ENCODE data around the gene LINC01488.

DNA sequence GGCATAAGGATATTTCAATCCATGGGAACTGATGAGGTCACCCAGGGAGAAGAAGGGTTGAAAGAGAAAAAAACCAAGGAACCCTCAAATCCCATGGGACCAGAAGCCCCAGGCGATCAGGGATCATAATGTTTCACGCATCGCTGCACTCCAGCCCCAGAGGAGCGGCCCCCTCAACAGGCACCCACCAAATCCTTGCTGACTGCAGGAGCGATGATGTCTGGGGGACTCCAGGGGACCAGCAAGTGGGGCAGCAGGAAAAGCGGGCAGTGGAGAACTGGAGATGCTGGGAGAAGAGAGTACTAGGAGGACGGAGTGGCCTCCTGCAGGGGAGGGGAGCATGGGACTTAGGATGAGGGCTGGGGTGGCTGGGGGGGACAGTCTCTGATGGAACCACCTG, 47.7 kb upstream of the LINC01488 start:
- TF ChIP-seq CBFB (CRISPR knock-in tag; IDR thresholded peaks at IDR 0.05) (no peak), ZNF607 (CRISPR knock-in tag; IDR thresholded peaks at IDR 0.05; ENCODE audit: borderline replicate concordance) (no peak), CBX2 (IDR thresholded peaks at IDR 0.05; ENCODE audit: low read depth, low read length) (no peak), CBX2 (CRISPR knock-in tag; IDR thresholded peaks at IDR 0.05; ENCODE audit: low read depth) (no peak), MTF2 (CRISPR knock-in tag; IDR thresholded peaks at IDR 0.05; ENCODE audit: borderline replicate concordance) (no peak), ZSCAN29 (CRISPR knock-in tag; conservative IDR thresholded peaks at IDR 0.05) (no peak), STAG1 (CRISPR knock-in tag; IDR thresholded peaks at IDR 0.05) (no peak), KLF9 (CRISPR knock-in tag; IDR thresholded peaks at IDR 0.05; ENCODE audit: low read depth) (no peak), POLR2A (IDR thresholded peaks at IDR 0.05; ENCODE audit: insufficient read depth in 1 of 2, low read depth in 2 of 2, low read length in 2 of 2) (no peak)
- TF ChIP-seq, protein P1, sequence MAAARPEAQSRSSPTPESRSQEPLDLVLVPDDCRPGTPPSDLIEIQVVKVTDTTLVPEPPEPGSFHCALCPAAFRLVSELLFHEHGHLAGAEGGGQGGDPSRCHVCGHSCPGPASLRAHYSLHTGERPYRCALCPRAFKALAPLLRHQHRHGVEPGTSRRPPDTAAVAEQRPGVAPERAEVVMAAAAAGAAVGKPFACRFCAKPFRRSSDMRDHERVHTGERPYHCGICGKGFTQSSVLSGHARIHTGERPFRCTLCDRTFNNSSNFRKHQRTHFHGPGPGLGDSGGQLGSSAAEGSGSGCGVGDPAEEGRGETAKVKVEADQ (CRISPR knock-in tag; IDR thresholded peaks at IDR 0.05; ENCODE audit: borderline replicate concordance): no peak
- TF ChIP-seq, protein P2, sequence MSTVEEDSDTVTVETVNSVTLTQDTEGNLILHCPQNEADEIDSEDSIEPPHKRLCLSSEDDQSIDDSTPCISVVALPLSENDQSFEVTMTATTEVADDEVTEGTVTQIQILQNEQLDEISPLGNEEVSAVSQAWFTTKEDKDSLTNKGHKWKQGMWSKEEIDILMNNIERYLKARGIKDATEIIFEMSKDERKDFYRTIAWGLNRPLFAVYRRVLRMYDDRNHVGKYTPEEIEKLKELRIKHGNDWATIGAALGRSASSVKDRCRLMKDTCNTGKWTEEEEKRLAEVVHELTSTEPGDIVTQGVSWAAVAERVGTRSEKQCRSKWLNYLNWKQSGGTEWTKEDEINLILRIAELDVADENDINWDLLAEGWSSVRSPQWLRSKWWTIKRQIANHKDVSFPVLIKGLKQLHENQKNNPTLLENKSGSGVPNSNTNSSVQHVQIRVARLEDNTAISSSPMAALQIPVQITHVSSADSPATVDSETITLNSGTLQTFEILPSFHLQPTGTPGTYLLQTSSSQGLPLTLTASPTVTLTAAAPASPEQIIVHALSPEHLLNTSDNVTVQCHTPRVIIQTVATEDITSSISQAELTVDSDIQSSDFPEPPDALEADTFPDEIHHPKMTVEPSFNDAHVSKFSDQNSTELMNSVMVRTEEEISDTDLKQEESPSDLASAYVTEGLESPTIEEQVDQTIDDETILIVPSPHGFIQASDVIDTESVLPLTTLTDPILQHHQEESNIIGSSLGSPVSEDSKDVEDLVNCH (CRISPR knock-in tag; IDR thresholded peaks at IDR 0.05): no peak
